WTC11 (cell line): ENCODE measurements around the gene RGS12. TPM values are rescaled to one million over a fixed set of nuclear protein-coding genes. Genes with fewer than 3 reads are reported as not detected.

Experiments used
- ATAC-seq: fragments of 200-7000 bp; cut with Tn5 transposase; 2 replicates; pipeline ENCODE4 v1.10.0; 2021; ENCODE audit warnings: mild to moderate bottlenecking, moderate library complexity
- CTCF ChIA-PET: fragments of 300-600 bp; sonication (Branson Sonifier 250); formaldehyde crosslinking; loops from one replicate; lab custom pipeline; 2021; ENCODE audit warnings: antibody characterized with exemption; lab: Charles Lee
- POLR2A ChIA-PET: fragments of 350-600 bp; sonication (Branson Sonifier 250); formaldehyde crosslinking; loops from one replicate; lab custom pipeline; 2021; ENCODE audit warnings: antibody characterized with exemption; lab: Charles Lee
- DNase-seq: peaks from one replicate; pipeline ENCODE4 v3.0.0; 2021; ENCODE audit warnings: low spot score
- H3K27ac Mint-ChIP-seq: 2 replicates; pipeline ENCODE4 v1.8.0; 2021; ENCODE audit warnings: mixed read lengths
- H3K27me3 Mint-ChIP-seq: 2 replicates; pipeline ENCODE4 v1.8.0; 2021; ENCODE audit warnings: low read depth, mild to moderate bottlenecking, moderate library complexity, mixed read lengths
- H3K36me3 Mint-ChIP-seq: 2 replicates; pipeline ENCODE4 v1.8.0; 2021; ENCODE audit warnings: mixed read lengths
- H3K4me1 Mint-ChIP-seq: 2 replicates; pipeline ENCODE4 v1.8.0; 2022; ENCODE audit warnings: mixed read lengths
- H3K4me3 Mint-ChIP-seq: 2 replicates; pipeline ENCODE4 v1.8.0; 2021; ENCODE audit warnings: mild to moderate bottlenecking, moderate library complexity, mixed read lengths
- H3K9me3 Mint-ChIP-seq: 2 replicates; pipeline ENCODE4 v1.8.0; 2021; ENCODE audit warnings: mixed read lengths
- AFF4 ChIP-seq: sonication (generic); formaldehyde crosslinking; IDR thresholded peaks from 2 replicates; pipeline ENCODE4 v1.8.1; 2023; ENCODE audit warnings: mild to moderate bottlenecking, missing genetic modification reagents, borderline replicate concordance
- ATF1 ChIP-seq: sonication (generic); formaldehyde crosslinking; IDR thresholded peaks from 2 replicates; pipeline ENCODE4 v1.8.1; 2023; ENCODE audit warnings: mild to moderate bottlenecking, moderate library complexity, missing genetic modification reagents
- ATF3 ChIP-seq: sonication (generic); formaldehyde crosslinking; conservative IDR thresholded peaks from 2 replicates; pipeline ENCODE4 v1.8.1; 2022; ENCODE audit warnings: mild to moderate bottlenecking, missing genetic modification reagents
- CREM ChIP-seq: sonication (generic); formaldehyde crosslinking; IDR thresholded peaks from 2 replicates; pipeline ENCODE4 v1.8.1; 2022; ENCODE audit warnings: mild to moderate bottlenecking, missing genetic modification reagents, moderate library complexity
- CTCF ChIP-seq: fragments of 200-600 bp; IDR thresholded peaks from 2 replicates; pipeline ENCODE4 v1.8.0; 2022; ENCODE audit warnings: antibody characterized with exemption
- E2F1 ChIP-seq: sonication (generic); formaldehyde crosslinking; IDR thresholded peaks from 2 replicates; pipeline ENCODE4 v1.8.0; 2022; ENCODE audit warnings: mild to moderate bottlenecking, missing genetic modification reagents
- FOXJ3 ChIP-seq: sonication (generic); formaldehyde crosslinking; IDR thresholded peaks from 2 replicates; pipeline ENCODE4 v1.9.0; 2021; ENCODE audit warnings: missing genetic modification reagents, mild to moderate bottlenecking, borderline replicate concordance
- IRF1 ChIP-seq: sonication (generic); formaldehyde crosslinking; IDR thresholded peaks from 2 replicates; pipeline ENCODE4 v1.8.0; 2023; ENCODE audit warnings: missing genetic modification reagents
- JAZF1 ChIP-seq: fragments of 250-450 bp; sonication (Bioruptor Pico); IDR thresholded peaks from 2 replicates; pipeline ENCODE4 v1.9.0; 2021; ENCODE audit warnings: moderate library complexity, mild to moderate bottlenecking, inconsistent platforms
- MAX ChIP-seq: sonication (generic); formaldehyde crosslinking; IDR thresholded peaks from 2 replicates; pipeline ENCODE4 v1.8.0; 2022; ENCODE audit warnings: mild to moderate bottlenecking, missing genetic modification reagents
- NFATC4 ChIP-seq: fragments of 250-450 bp; sonication (Bioruptor Pico); IDR thresholded peaks from 2 replicates; pipeline ENCODE4 v1.9.0; 2021; ENCODE audit warnings: mild to moderate bottlenecking
- OVOL2 ChIP-seq: fragments of 250-450 bp; sonication (Bioruptor Pico); IDR thresholded peaks from 2 replicates; pipeline ENCODE4 v1.9.0; 2021; ENCODE audit warnings: mild to moderate bottlenecking, borderline replicate concordance
- PRRX2 ChIP-seq: fragments of 250-450 bp; sonication (Bioruptor Pico); IDR thresholded peaks from 2 replicates; pipeline ENCODE4 v1.8.0; 2021; ENCODE audit warnings: mild to moderate bottlenecking
- TEAD1 ChIP-seq: sonication (generic); formaldehyde crosslinking; IDR thresholded peaks from 2 replicates; pipeline ENCODE4 v1.8.0; 2022; ENCODE audit warnings: mild to moderate bottlenecking, missing genetic modification reagents
- USF1 ChIP-seq: sonication (generic); formaldehyde crosslinking; IDR thresholded peaks from 2 replicates; pipeline ENCODE4 v1.8.0; 2022; ENCODE audit warnings: mild to moderate bottlenecking, missing genetic modification reagents
- USF2 ChIP-seq: sonication (generic); formaldehyde crosslinking; IDR thresholded peaks from 2 replicates; pipeline ENCODE4 v1.8.1; 2023; ENCODE audit warnings: mild to moderate bottlenecking, missing genetic modification reagents, moderate library complexity
- ZNF121 ChIP-seq: sonication (generic); formaldehyde crosslinking; IDR thresholded peaks from 2 replicates; pipeline ENCODE4 v1.8.0; 2023; ENCODE audit warnings: missing genetic modification reagents
- ZNF263 ChIP-seq: sonication (generic); formaldehyde crosslinking; IDR thresholded peaks from 2 replicates; pipeline ENCODE4 v1.8.1; 2022; ENCODE audit warnings: low read depth, mild to moderate bottlenecking, moderate library complexity, missing genetic modification reagents
- ZNF425 ChIP-seq: fragments of 250-450 bp; sonication (Bioruptor Pico); conservative IDR thresholded peaks from 2 replicates; pipeline ENCODE4 v1.9.0; 2021; ENCODE audit warnings: mild to moderate bottlenecking
- ZNF512 ChIP-seq: sonication (generic); formaldehyde crosslinking; IDR thresholded peaks from 2 replicates; pipeline ENCODE4 v1.8.1; 2022; ENCODE audit warnings: missing genetic modification reagents, borderline replicate concordance
- total RNA-seq: library from RNA; stranded (reverse); gene quantifications from 3 replicates; pipeline ENCODE4 v1.2.3, GENCODE V29; 2021

RGS12 gene
- total RNA-seq, 1 experiment from 2014 or later: 21.0 TPM

- TF ChIP-seq E2F1 (CRISPR knock-in tag) (no peak), OVOL2 (no peak), USF1 (CRISPR knock-in tag) (no peak), PRRX2 (CRISPR knock-in tag) (no peak), JAZF1 (no peak), ZNF512 (CRISPR knock-in tag) (no peak), IRF1 (no peak), MAX (CRISPR knock-in tag) (no peak), CTCF (no peak)
These were observed 26.7 kb upstream of the RGS12 start (continued) for GRCh38 chr4:3266076-3266475.

- no peaks in the 10 kb centered on the region for H3K36me3 Mint-ChIP-seq
- H3K4me3 Mint-ChIP-seq: no peak overlapping the region
- no peaks in the 10 kb centered on the region for H3K27me3 Mint-ChIP-seq
- H3K27ac Mint-ChIP-seq: no peak overlapping the region
- CTCF ChIA-PET: no interaction called here
- POLR2A ChIA-PET: no interaction called here
- peaks cover 9% of the 10 kb centered on the region for H3K4me1 Mint-ChIP-seq
- ATAC-seq (peak; percentile 67), DNase-seq (peak; percentile 41)
- H3K9me3 Mint-ChIP-seq: no peaks in the 10 kb centered on the region
- TF ChIP-seq ATF1 (no peak), ZNF121 (CRISPR knock-in tag) (no peak), CREM (CRISPR knock-in tag) (no peak), FOXJ3 (no peak), AFF4 (no peak), TEAD1 (no peak), NFATC4 (no peak), ATF3 (CRISPR knock-in tag) (no peak), USF2 (no peak), ZNF263 (CRISPR knock-in tag) (no peak), ZNF425 (no peak)
These were observed 25.0 kb upstream of the RGS12 start for GRCh38 chr4:3267576-3268394.
